SK-N-SH (cell line): ENCODE results near the gene ATP5PB. TPM values are rescaled to one million over a fixed set of nuclear protein-coding genes. Genes with fewer than 3 reads are reported as not detected.

Experiments used
- CTCF ChIA-PET: fragments of 300-600, 350-600 bp; formaldehyde crosslinking; extraction: SDS; loops from one replicate; lab custom pipeline; 2021; lab: Yijun Ruan, JAX
- POLR2A ChIA-PET: fragments of 350-600 bp; sonication (Branson Sonifier 250); formaldehyde crosslinking; extraction: SDS; loops from one replicate; lab custom pipeline; 2020; ENCODE audit warnings: antibody characterized with exemption, inconsistent platforms; lab: Yijun Ruan, JAX
- DNase-seq: peaks from one replicate; pipeline ENCODE4 v3.0.0; 2012
- H2AFZ ChIP-seq: fragments of 200-600 bp; sonication (generic); 2 replicates; pipeline ENCODE4 v1.8.1; 2016; ENCODE audit warnings: antibody characterized with exemption, mild to moderate bottlenecking, low read depth
- H3F3A ChIP-seq: fragments of 200-600 bp; sonication (generic); replicated peaks from 2 replicates; pipeline ENCODE3; 2016; ENCODE audit warnings: antibody characterized with exemption, mild to moderate bottlenecking; ENCODE audit not compliant: insufficient read depth
- H3K27ac ChIP-seq, 2 experiments: fragments of 200-500 bp in 1 of 2; fragments of 200-600 bp in 1 of 2; sonication (Bioruptor generic) in 1 of 2; sonication (generic), shearing (Covaris generic) in 1 of 2; 2 replicates each; pipeline versions ENCODE4 v1.5.1 to v1.6.1; 2014 to 2016; ENCODE audit warnings: low read depth in 2 of 2, inconsistent platforms in 1 of 2, low read length in 1 of 2, mild to moderate bottlenecking in 1 of 2, mixed read lengths in 1 of 2
- H3K27me3 ChIP-seq: fragments of 200-600 bp; sonication (generic), shearing (Covaris generic); 2 replicates; pipeline ENCODE4 v1.6.1; 2016; ENCODE audit warnings: mixed run types; ENCODE audit not compliant: insufficient read depth
- H3K36me3 ChIP-seq, 2 experiments: fragments of 200-500 bp in 1 of 2; fragments of 200-600 bp in 1 of 2; sonication (Bioruptor generic) in 1 of 2; sonication (generic) in 1 of 2; replicated peaks in 1 of 2; 2 replicates each; pipeline versions ENCODE3 to v1.5.1; 2014 to 2016; ENCODE audit warnings: low read length in 1 of 2, mild to moderate bottlenecking in 1 of 2; ENCODE audit not compliant: insufficient read depth in 2 of 2, control insufficient read depth in 1 of 2
- H3K4me1 ChIP-seq, 2 experiments: fragments of 200-500 bp in 1 of 2; fragments of 200-600 bp in 1 of 2; sonication (Bioruptor generic) in 1 of 2; sonication (generic), shearing (Covaris generic) in 1 of 2; 2 replicates each; pipeline versions ENCODE4 v1.5.1 to v1.6.1; 2014 to 2016; ENCODE audit warnings: low read depth in 1 of 2, low read length in 1 of 2, mixed run types in 1 of 2; ENCODE audit not compliant: insufficient read depth in 2 of 2, control insufficient read depth in 1 of 2
- H3K4me2 ChIP-seq: fragments of 200-600 bp; sonication (generic), shearing (Covaris generic); 2 replicates; pipeline ENCODE4 v1.6.1; 2017; ENCODE audit warnings: mixed run types
- H3K4me3 ChIP-seq, 2 experiments: fragments of 200-500 bp in 1 of 2; fragments of 200-600 bp in 1 of 2; sonication (Bioruptor generic) in 1 of 2; sonication (generic), shearing (Covaris generic) in 1 of 2; 2 replicates each; pipeline versions ENCODE4 v1.5.1 to v1.8.1; 2014 to 2016; ENCODE audit warnings: low read depth in 2 of 2, inconsistent platforms in 1 of 2, low read length in 1 of 2, mild to moderate bottlenecking in 1 of 2, mixed read lengths in 1 of 2, moderate library complexity in 1 of 2
- H3K79me2 ChIP-seq: fragments of 200-600 bp; sonication (generic); 2 replicates; pipeline ENCODE4 v1.8.1; 2017; ENCODE audit warnings: mild to moderate bottlenecking; ENCODE audit not compliant: insufficient read depth
- H3K9ac ChIP-seq: fragments of 200-600 bp; sonication (generic); 2 replicates; pipeline ENCODE4 v1.6.1; 2017; ENCODE audit warnings: mixed run types
- H3K9me2 ChIP-seq: fragments of 200-600 bp; sonication (generic); 2 replicates; pipeline ENCODE4 v1.6.1; 2017; ENCODE audit warnings: mixed run types
- H3K9me3 ChIP-seq: fragments of 200-600 bp; sonication (generic); 2 replicates; pipeline ENCODE4 v1.6.1; 2017; ENCODE audit warnings: mixed run types, mild to moderate bottlenecking, moderate library complexity
- H4K20me1 ChIP-seq: fragments of 200-600 bp; sonication (generic); 2 replicates; pipeline ENCODE4 v1.6.1; 2017; ENCODE audit warnings: mild to moderate bottlenecking, mixed run types; ENCODE audit not compliant: insufficient read depth
- CHD2 ChIP-seq: fragments of 150-350 bp; IDR thresholded peaks from 2 replicates; pipeline ENCODE4 v1.6.1; 2018; ENCODE audit warnings: low read length; ENCODE audit not compliant: partially characterized antibody
- ELF1 ChIP-seq: IDR thresholded peaks from 2 replicates; pipeline ENCODE4 v1.4.0; 2012
- EP300 ChIP-seq, 2 experiments: IDR thresholded peaks; 2 replicates each; pipeline versions ENCODE4 v1.4.0 to v1.6.1; 2012; ENCODE audit warnings: borderline replicate concordance in 1 of 2, low read depth in 1 of 2, low read length in 1 of 2
- FOSL2 ChIP-seq: IDR thresholded peaks from 2 replicates; pipeline ENCODE4 v1.4.0; 2012; ENCODE audit warnings: low read depth, mild to moderate bottlenecking, moderate library complexity, borderline replicate concordance
- FOXM1 ChIP-seq: IDR thresholded peaks from 2 replicates; pipeline ENCODE4 v1.4.0; 2012; ENCODE audit warnings: low read depth, mild to moderate bottlenecking
- GATA2 ChIP-seq: sonication (generic); formaldehyde crosslinking; IDR thresholded peaks from 2 replicates; pipeline ENCODE4 v1.5.0; 2020; ENCODE audit warnings: mild to moderate bottlenecking, missing genetic modification reagents
- IRF3 ChIP-seq: fragments of 150-350 bp; IDR thresholded peaks from 2 replicates; pipeline ENCODE4 v1.6.1; 2016; ENCODE audit warnings: mild to moderate bottlenecking, low read depth, low read length
- POLR2AphosphoS5 ChIP-seq: IDR thresholded peaks from 2 replicates; pipeline ENCODE4 v1.6.1; 2012; ENCODE audit warnings: low read depth, low read length
- RFX5 ChIP-seq: IDR thresholded peaks from 2 replicates; pipeline ENCODE4 v1.6.1; 2012; ENCODE audit warnings: mild to moderate bottlenecking, improper control_type of control experiment, low read length
- SIN3A ChIP-seq: IDR thresholded peaks from 2 replicates; pipeline ENCODE4 v1.6.1; 2012; ENCODE audit warnings: low read depth, mild to moderate bottlenecking, low read length, moderate library complexity, borderline replicate concordance
- TCF12 ChIP-seq: IDR thresholded peaks from 2 replicates; pipeline ENCODE4 v1.4.0; 2012
- ZBTB33 ChIP-seq: IDR thresholded peaks from 2 replicates; pipeline ENCODE4 v1.4.0; 2012; ENCODE audit warnings: low read depth, borderline replicate concordance
- WGBS: methylation state at CpG from one replicate; pipeline ENCODE4 v1.1.6; 2017; ENCODE audit warnings: low lambda C conversion rate; 5-methylcytosine and 5-hydroxymethylcytosine counted together
- polyA plus RNA-seq, 3 experiments: library from polyadenylated mRNA; depleted of rRNA; stranded (reverse); fragments of >200 nt; gene quantifications; 2 replicates each; pipeline ENCODE4 v1.2.3, GENCODE V29; 2012
- TF ChIP-seq, protein P1 (sequence below): IDR thresholded peaks from 2 replicates; pipeline ENCODE4 v1.6.1; 2012; ENCODE audit warnings: mild to moderate bottlenecking, low read depth, low read length, moderate library complexity

ATP5PB gene
- polyA plus RNA-seq, 1 of the 3 experiments (the other 2 are of a cell fraction) = 177 TPM

DNA sequence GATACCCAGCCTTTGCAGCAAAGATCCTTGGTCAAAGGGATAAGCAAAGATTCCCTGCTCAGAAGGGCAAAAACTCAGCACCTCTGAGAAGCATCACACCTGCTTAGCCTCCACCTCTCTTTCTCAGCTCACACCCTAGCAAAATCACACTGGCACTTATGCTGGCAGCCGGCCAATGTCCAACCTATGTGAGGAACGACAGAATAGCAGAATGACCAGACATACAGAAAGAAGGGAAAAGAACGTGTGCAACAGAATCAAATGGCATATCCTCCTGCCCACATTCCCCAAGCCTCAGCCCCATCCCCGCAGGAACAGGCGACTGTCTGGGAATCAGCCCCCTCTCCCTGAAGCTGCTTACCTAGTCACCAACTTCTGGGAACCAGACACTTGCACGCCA is 54.8 kb downstream of the ATP5PB start (continued):
- no peak for TF ChIP-seq ELF1
- TF ChIP-seq ZBTB33 = no peak
- TF ChIP-seq POLR2AphosphoS5 = no peak
- no peak for TF ChIP-seq FOSL2
- TF ChIP-seq, all 33 proteins: peak for 0

DNA sequence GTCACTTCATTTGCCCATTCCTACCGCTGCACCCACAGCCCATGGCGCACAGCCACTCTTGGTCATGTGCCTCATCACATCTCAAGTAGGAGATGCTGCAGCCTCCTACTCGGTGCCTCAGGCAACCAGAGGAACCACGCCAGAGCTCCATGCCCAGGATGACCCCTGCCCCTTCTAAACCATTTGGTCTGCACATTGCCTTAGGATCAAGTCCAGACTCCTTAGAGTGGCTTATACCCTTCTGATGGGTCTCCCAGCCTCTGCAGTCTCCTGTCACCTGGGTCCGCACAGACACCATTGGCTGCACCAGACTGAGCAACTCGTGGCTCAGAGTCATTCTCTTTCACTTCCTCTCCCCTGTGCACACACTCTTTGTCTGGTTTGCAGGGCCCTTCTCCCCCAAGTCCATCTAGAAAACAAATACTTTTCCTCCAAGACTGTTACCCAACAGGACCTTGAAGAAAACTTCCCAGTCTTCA is 56.4 kb downstream of the ATP5PB start:
- Histone ChIP-seq H3K4me1 (peaks cover 8 to 9% of the 10 kb centered on the region in 2 experiments; a peak in 2 of 4 replicates), H3K9ac (no peak overlapping the region), H3K36me3 (no peaks in the 10 kb centered on the region), H3K4me2 (no peak overlapping the region), H3F3A (no peaks in the 10 kb centered on the region), H4K20me1 (no peaks in the 10 kb centered on the region), H2AFZ (no peak overlapping the region), H3K9me3 (no peaks in the 10 kb centered on the region), H3K27me3 (no peaks in the 10 kb centered on the region; the same call in 1 of the 2 replicates), H3K79me2 (no peaks in the 10 kb centered on the region), H3K27ac (no peak overlapping the region), H3K9me2 (no peaks in the 10 kb centered on the region)
- 74% methylated on average over 5 of the region's 6 CpGs for WGBS
- ChIA-PET CTCF (interaction anchor here (3.4 to 5.3 kb wide), 4 partner anchors 9 to 262 kb away, joined by 36 to 64 read pairs (median 46); no protein-coding TSS in a partner anchor), POLR2A (no interaction called here)
- DNase-seq = no peak
- TF ChIP-seq FOSL2 = no peak
- no peak for TF ChIP-seq CHD2
- TF ChIP-seq SIN3A = no peak
- no peak for TF ChIP-seq FOXM1
- no peak for TF ChIP-seq GATA2
- TF ChIP-seq, protein P1, sequence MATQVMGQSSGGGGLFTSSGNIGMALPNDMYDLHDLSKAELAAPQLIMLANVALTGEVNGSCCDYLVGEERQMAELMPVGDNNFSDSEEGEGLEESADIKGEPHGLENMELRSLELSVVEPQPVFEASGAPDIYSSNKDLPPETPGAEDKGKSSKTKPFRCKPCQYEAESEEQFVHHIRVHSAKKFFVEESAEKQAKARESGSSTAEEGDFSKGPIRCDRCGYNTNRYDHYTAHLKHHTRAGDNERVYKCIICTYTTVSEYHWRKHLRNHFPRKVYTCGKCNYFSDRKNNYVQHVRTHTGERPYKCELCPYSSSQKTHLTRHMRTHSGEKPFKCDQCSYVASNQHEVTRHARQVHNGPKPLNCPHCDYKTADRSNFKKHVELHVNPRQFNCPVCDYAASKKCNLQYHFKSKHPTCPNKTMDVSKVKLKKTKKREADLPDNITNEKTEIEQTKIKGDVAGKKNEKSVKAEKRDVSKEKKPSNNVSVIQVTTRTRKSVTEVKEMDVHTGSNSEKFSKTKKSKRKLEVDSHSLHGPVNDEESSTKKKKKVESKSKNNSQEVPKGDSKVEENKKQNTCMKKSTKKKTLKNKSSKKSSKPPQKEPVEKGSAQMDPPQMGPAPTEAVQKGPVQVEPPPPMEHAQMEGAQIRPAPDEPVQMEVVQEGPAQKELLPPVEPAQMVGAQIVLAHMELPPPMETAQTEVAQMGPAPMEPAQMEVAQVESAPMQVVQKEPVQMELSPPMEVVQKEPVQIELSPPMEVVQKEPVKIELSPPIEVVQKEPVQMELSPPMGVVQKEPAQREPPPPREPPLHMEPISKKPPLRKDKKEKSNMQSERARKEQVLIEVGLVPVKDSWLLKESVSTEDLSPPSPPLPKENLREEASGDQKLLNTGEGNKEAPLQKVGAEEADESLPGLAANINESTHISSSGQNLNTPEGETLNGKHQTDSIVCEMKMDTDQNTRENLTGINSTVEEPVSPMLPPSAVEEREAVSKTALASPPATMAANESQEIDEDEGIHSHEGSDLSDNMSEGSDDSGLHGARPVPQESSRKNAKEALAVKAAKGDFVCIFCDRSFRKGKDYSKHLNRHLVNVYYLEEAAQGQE = no peak
- no peak for TF ChIP-seq EP300 (IDR thresholded peaks at IDR 0.05; ENCODE audit: borderline replicate concordance in 1 of 2, low read depth in 1 of 2, low read length in 1 of 2)
- TF ChIP-seq IRF3 = no peak
- TF ChIP-seq TCF12 = no peak
- no peak for TF ChIP-seq RFX5
- TF ChIP-seq, all 33 proteins: peak for 0
- no peak overlapping the region for H3K4me3 ChIP-seq
